Left lung (tissue), 10 donors: Measurements from ENCODE around the gene MYO5A. TPM values are rescaled to one million over a fixed set of nuclear protein-coding genes. Genes with fewer than 3 reads are reported as not detected.
"Not testable (repeated sequence)": the region's sequence is repeated elsewhere in the genome, so short reads cannot be mapped to it uniquely, and the experiment has no call there.

Experiments
- ATAC-seq: fragments of 200-7000 bp; cut with Tn5 transposase; one replicate; pipeline ENCODE4 v1.9.1; 2020; ENCODE audit warnings: moderate library complexity
- DNase-seq, 4 donors: peaks; one replicate each; pipeline ENCODE4 v3.0.0-alpha.2; 2013 to 2020
- H3K27ac ChIP-seq, 2 donors: fragments of 200-600 bp; sonication (generic) in 1 of 2; one replicate each; pipeline versions ENCODE4 v1.5.0 to v1.8.0; 2020 to 2021
- H3K27me3 ChIP-seq, 2 donors: fragments of 200-600 bp; sonication (generic) in 1 of 2; one replicate each; pipeline versions ENCODE4 v1.5.0 to v1.8.0; 2020 to 2021
- H3K36me3 ChIP-seq, 2 donors: fragments of 200-600 bp; sonication (generic) in 1 of 2; one replicate each; pipeline versions ENCODE4 v1.5.0 to v1.8.0; 2020 to 2021
- H3K4me1 ChIP-seq, 2 donors: fragments of 200-600 bp; one replicate each; pipeline ENCODE4 v1.8.0; 2021
- H3K4me3 ChIP-seq, 2 donors: fragments of 200-600 bp; sonication (generic) in 1 of 2; one replicate each; pipeline versions ENCODE4 v1.5.0 to v1.8.0; 2020 to 2021; ENCODE audit warnings: mild to moderate bottlenecking in 1 of 2
- H3K9me3 ChIP-seq, 2 donors: fragments of 200-600 bp; sonication (generic) in 1 of 2; one replicate each; pipeline versions ENCODE4 v1.5.0 to v1.8.0; 2020 to 2021
- CTCF ChIP-seq, 2 donors: fragments of 200-600 bp; sonication (generic) in 1 of 2; IDR thresholded peaks; one replicate each; pipeline versions ENCODE4 v1.5.0 to v1.8.0; 2021; ENCODE audit warnings: antibody characterized with exemption in 2 of 2
- intact Hi-C, 2 donors: fragments of 100-400 bp; cut with DNase I; formaldehyde crosslinking; loops; one replicate each; pipeline versions ENCODE4 v1.11.2 to v1.14.2; 2022
- polyA plus RNA-seq, 6 donors: library from polyadenylated mRNA; unstranded; fragments of 120-200 nt; gene quantifications; one replicate each; pipeline ENCODE4 v1.2.1, GENCODE V29; 2013; ENCODE audit not compliant: insufficient read length in 6 of 6
- total RNA-seq, 2 donors: library from RNA; stranded (reverse); fragmentation: NEBNext Ultra II Directional; extraction: Animal tissue kit (Norgen Biotek cat#: 25700); gene quantifications; one replicate each; pipeline ENCODE4 v1.2.1, GENCODE V29; 2021
- donor health status: DM: no; HTN: yes; CAD: no.
- donor health status: DM: no; HTN: no; CAD: no.

Gene MYO5A
- total and polyA plus RNA-seq, 8 donors: 21.8 to 46.3 (median 34.3) TPM

- no peaks in the 10 kb centered on the region for H3K9me3 ChIP-seq
- H3K27me3 ChIP-seq: no peaks in the 10 kb centered on the region
- peaks cover 0 to 34% of the 10 kb centered on the region in 2 donors for H3K4me1 ChIP-seq
- no peak for TF ChIP-seq CTCF (IDR thresholded peaks at IDR 0.05)
- H3K4me3 ChIP-seq: no peak overlapping the region
- intact Hi-C loops: no loop called here
- H3K27ac ChIP-seq: no peak overlapping the region
- H3K36me3 ChIP-seq: no peaks in the 10 kb centered on the region
- no peak for DNase-seq
- no peak for ATAC-seq
Observed at GRCh38 chr15:52440946-52441345, 87.7 kb downstream of the MYO5A start.

GRCh38 chr15:52440414-52440813 is 88.3 kb downstream of the MYO5A start:
- Histone ChIP-seq H3K4me3 (no peak overlapping the region), H3K27ac (no peak overlapping the region), H3K4me1 (peaks cover 0 to 34% of the 10 kb centered on the region in 2 donors), H3K9me3 (no peaks in the 10 kb centered on the region), H3K36me3 (no peaks in the 10 kb centered on the region), H3K27me3 (no peaks in the 10 kb centered on the region)
- ATAC-seq: no peak
- intact Hi-C loops: no loop called here
- DNase-seq: no peak
- TF ChIP-seq CTCF (IDR thresholded peaks at IDR 0.05): no peak

- ATAC-seq: no peak
- H3K27ac ChIP-seq: no peak overlapping the region
- no peaks in the 10 kb centered on the region for H3K9me3 ChIP-seq
- peaks cover 0 to 34% of the 10 kb centered on the region in 2 donors for H3K4me1 ChIP-seq
- H3K4me3 ChIP-seq: no peak overlapping the region
- no peaks in the 10 kb centered on the region for H3K27me3 ChIP-seq
- H3K36me3 ChIP-seq: no peaks in the 10 kb centered on the region
- no peak for TF ChIP-seq CTCF (IDR thresholded peaks at IDR 0.05)
- no peak for DNase-seq
- intact Hi-C loops: no loop called here
Observed at GRCh38 chr15:52439470-52439869, 89.2 kb downstream of the MYO5A start.

GRCh38 chr15:52439042-52439441 is 89.6 kb downstream of the MYO5A start:
- H3K27me3 ChIP-seq, H3K27ac ChIP-seq, H3K9me3 ChIP-seq, intact Hi-C loops, H3K4me3 ChIP-seq, DNase-seq, H3K36me3 ChIP-seq, ATAC-seq: not testable (repeated sequence)
- peaks cover 0 to 34% of the 10 kb centered on the region in 2 donors for H3K4me1 ChIP-seq

GRCh38 chr15:52438047-52438446 is 90.6 kb downstream of the MYO5A start:
- TF ChIP-seq CTCF (IDR thresholded peaks at IDR 0.05): no peak
- intact Hi-C loops: no loop called here
- DNase-seq: no peak
- no peaks in the 10 kb centered on the region for H3K9me3 ChIP-seq
- no peaks in the 10 kb centered on the region for H3K36me3 ChIP-seq
- peak; percentile 52 for ATAC-seq
- H3K4me1 ChIP-seq: peaks cover 0 to 34% of the 10 kb centered on the region in 2 donors
- H3K4me3 ChIP-seq: no peak overlapping the region
- H3K27me3 ChIP-seq: no peaks in the 10 kb centered on the region
- H3K27ac ChIP-seq: peak overlapping the region in 1 of 2 donors; percentile 39

GRCh38 chr15:52437646-52438045 is 91.0 kb downstream of the MYO5A start:
- Histone ChIP-seq H3K9me3 (no peaks in the 10 kb centered on the region), H3K4me3 (no peak overlapping the region), H3K4me1 (peaks cover 0 to 34% of the 10 kb centered on the region in 2 donors), H3K27me3 (no peaks in the 10 kb centered on the region), H3K36me3 (no peaks in the 10 kb centered on the region), H3K27ac (peak overlapping the region in 1 of 2 donors; percentile 39)
- no peak for TF ChIP-seq CTCF (IDR thresholded peaks at IDR 0.05)
- ATAC-seq (no peak), DNase-seq (no peak)
- intact Hi-C loops: no loop called here
